SK-N-MC (cell line): ENCODE measurements around the gene ERP27.

ENCODE experiments used
- EZH2 ChIP-seq: fragments of 200-600 bp; sonication (generic); IDR thresholded peaks from one replicate; pipeline ENCODE4 v1.6.1; 2017; ENCODE audit warnings: antibody characterized with exemption
- FOXP2 ChIP-seq: optimal IDR thresholded peaks from 2 replicates; pipeline ENCODE3; 2011; ENCODE audit warnings: mild to moderate bottlenecking, moderate library complexity; ENCODE audit not compliant: insufficient read depth; ENCODE audit errors: extremely low read length, control extremely low read depth
- POLR2AphosphoS5 ChIP-seq: IDR thresholded peaks from 2 replicates; pipeline ENCODE4 v1.6.1; 2012; ENCODE audit warnings: mild to moderate bottlenecking, low read depth, low read length, borderline replicate concordance

DNA sequence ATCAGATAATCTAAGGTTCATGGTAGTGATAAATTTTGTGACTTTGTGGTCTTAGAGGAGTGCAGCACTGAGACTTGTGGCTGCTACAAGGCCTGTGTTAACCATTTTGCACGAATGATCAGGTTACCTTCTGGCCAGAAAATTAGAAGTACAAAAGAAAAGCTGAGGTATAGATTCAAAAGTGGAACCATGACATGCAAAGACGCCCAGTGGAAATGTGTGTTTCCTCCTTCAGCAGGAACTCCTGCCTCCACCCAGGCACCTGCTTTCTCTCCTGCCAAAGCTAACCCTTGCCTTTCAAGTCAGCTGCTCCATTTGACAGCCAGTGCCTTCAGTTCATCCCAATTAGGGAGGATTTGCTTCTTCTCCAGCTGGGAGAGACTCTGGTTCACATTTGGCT, 44.7 kb upstream of the ERP27 start:
- TF ChIP-seq POLR2AphosphoS5 (no peak), EZH2 (no peak), FOXP2 (no peak)
